GM19328 (cell line): ENCODE measurements around the gene CLCNKA.

ENCODE experiments used
- ATAC-seq: cut with Tn5 transposase; IDR thresholded peaks from one replicate; pipeline ENCODE4 v1.9.1; 2021; ENCODE audit warnings: mild to moderate bottlenecking, moderate library complexity; ENCODE audit not compliant: unreplicated experiment

The CLCNKA gene

GRCh38 chr1:16076031-16076864 is 54.4 kb downstream of the CLCNKA start:
- no peak for ATAC-seq

DNA sequence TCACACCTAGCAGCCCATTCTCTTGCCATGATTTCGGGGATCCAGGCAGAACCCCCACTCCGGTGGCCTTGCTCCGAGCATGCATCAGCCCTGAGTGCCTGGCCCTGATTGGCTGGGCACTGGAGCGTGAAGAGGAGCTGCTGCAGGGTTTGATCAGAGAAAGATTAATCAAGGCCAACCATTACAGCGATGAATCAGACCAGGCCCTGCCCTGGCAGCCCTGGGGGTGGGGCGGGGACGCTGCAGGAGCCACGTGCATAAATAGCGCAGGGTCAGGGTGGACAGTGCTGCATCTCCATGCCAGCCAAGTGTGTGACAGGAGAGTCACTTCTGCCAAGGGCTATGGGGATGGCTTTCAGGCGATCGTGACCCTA is 55.0 kb downstream of the CLCNKA start:
- no peak for ATAC-seq

DNA sequence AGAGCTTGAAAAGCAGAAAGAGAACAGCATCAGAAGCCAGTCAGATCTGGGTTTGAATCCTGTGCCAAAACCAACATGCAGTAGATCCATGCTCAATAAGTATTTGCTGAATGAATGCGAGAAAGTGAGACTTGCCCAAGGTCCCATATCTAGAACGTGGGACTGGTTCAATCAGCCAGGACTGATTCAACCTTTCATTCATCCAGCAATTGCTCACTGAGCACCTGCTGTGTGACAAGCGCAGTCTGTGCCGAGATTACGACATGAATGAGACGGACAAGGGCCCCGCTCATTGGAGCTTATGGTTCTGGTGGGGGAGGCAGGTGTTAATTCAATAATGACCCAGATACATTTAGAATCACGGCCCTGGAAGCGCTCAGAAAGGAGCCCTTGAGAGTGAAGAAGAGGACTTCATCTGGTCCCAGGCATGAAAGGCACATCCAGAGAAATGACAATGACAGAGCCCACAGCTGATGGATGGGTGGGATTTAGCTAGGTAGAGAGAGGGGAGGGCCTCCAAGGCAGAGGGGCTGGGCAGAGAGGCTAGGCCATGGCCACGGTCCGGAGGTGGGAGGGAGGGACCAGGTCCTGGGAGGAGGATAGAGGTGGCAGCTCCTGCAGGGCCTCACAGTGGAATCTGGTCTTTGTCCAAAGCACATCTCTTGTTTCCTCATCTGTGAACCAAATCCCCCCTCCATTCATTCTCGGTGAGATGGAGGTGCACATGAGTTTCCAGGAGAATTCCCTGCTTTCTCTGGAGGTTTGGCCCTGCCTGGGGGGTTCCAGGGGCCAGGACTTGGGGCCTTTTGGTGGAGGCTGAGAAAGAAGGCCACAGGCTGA is 55.8 kb downstream of the CLCNKA start:
- ATAC-seq = no peak

DNA sequence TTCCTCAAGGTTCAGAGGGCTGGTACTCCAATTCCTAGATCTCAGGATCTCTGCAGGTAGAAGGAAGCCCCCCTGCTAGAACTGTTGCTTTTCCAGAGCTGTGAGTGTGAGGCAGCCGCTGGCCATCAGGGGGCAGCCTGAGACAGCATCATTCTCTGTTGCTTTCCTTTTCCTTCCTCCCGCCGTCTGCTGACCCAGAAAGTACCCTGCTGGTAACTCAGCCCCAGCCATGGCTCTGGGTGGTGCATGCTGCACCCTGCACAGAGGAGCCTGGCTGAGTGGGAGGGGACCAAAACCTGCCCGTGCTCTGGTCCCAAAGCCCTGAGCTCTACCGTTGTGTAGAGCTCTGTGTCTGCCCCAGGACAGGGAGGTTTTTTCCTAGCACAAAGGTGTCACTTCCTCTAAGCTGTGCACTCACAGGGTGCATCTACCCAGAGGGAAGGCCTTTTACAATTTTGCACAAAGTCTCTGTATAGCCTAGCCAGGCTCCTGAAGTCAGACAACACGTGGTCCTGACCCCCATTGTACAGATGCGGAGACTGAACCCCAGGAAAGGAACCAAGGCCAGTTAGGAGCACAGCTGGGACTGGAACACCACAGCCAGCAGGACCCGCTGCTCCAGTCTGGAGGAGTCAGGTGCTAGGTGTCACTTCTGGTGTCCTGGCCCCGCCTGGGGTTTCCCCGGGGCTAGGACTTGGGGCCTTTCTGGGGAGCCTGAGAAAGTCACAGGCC is 57.3 kb downstream of the CLCNKA start:
- ATAC-seq = no peak

- ATAC-seq = no peak
Measured at GRCh38 chr1:16080422-16081150, 58.8 kb downstream of the CLCNKA start.

- no peak for ATAC-seq
Measured at GRCh38 chr1:16081636-16082035, 59.8 kb downstream of the CLCNKA start.

DNA sequence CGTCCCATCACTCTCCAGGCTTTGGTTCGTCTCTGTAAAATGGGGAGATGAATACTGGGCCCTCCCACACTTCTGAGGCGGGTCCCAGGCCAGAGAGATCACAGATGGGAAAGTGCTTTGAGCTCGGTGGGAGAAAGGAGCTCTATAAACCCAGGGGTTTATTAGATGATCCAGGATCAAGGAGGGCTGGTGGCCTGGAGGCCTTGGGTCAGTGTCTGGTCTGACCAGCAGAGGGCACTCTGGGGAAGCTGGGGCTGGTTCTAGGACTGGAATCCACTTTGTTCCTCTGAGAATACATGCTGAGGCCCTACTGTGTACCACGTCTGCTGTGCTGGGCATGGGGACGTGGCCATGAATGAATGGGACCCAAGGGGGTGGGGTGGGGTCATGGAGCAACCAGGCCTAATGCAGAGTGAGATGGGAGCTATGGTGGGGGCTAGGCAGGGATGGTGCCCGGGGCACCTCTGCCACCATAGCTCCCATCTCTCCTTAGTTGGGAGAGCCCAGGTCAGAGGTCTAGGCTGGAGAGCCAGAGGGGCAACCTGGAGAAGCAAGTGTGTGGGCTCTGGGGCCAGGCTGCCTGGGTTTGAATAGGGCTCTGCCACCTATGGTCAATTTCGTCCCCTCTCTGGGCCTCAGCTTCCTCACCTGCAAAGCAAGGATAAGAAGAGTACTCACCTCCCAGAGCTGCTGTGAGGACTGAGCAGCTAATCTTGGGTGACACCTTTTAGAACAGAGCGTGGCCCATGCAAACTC is 60.6 kb downstream of the CLCNKA start:
- no peak for ATAC-seq

- no peak for ATAC-seq
Measured at GRCh38 chr1:16083486-16083885, 61.6 kb downstream of the CLCNKA start.
